GM12891 (cell line): Measurements from ENCODE around the gene TPD52L1.

Experiments used
- PAX5 ChIP-seq: IDR thresholded peaks from 2 replicates; pipeline ENCODE4 v1.6.1; 2011; ENCODE audit warnings: low read length, moderate library complexity, mild to moderate bottlenecking; ENCODE audit not compliant: insufficient read depth, severe bottlenecking
- POLR2A ChIP-seq: IDR thresholded peaks from 2 replicates; pipeline ENCODE4 v1.6.1; 2011; ENCODE audit warnings: low read depth, low read length, control low read depth
- POLR2AphosphoS5 ChIP-seq: IDR thresholded peaks from 2 replicates; pipeline ENCODE4 v1.6.1; 2011; ENCODE audit warnings: low read depth, low read length, control low read depth
- POU2F2 ChIP-seq: IDR thresholded peaks from 2 replicates; pipeline ENCODE4 v1.6.1; 2011; ENCODE audit warnings: low read depth, mild to moderate bottlenecking, control low read depth, low read length, moderate library complexity
- SPI1 ChIP-seq: IDR thresholded peaks from 2 replicates; pipeline ENCODE4 v1.6.1; 2011; ENCODE audit warnings: low read depth, low read length, control low read depth
- TAF1 ChIP-seq: IDR thresholded peaks from 2 replicates; pipeline ENCODE4 v1.6.1; 2011; ENCODE audit warnings: low read depth, low read length, control low read depth

GRCh38 chr6:125193208-125193607, 39.6 kb downstream of the TPD52L1 start:
- TF ChIP-seq POLR2A (no peak), POLR2AphosphoS5 (no peak), TAF1 (no peak), SPI1 (no peak), PAX5 (no peak), POU2F2 (no peak)
